Pons (tissue), 1 donor: ENCODE data around the gene FMNL2.

Experiments
- DNase-seq: peaks from one replicate; pipeline ENCODE4 v3.0.0-alpha.2; 2016; ENCODE audit warnings: low spot score

The FMNL2 gene

DNA sequence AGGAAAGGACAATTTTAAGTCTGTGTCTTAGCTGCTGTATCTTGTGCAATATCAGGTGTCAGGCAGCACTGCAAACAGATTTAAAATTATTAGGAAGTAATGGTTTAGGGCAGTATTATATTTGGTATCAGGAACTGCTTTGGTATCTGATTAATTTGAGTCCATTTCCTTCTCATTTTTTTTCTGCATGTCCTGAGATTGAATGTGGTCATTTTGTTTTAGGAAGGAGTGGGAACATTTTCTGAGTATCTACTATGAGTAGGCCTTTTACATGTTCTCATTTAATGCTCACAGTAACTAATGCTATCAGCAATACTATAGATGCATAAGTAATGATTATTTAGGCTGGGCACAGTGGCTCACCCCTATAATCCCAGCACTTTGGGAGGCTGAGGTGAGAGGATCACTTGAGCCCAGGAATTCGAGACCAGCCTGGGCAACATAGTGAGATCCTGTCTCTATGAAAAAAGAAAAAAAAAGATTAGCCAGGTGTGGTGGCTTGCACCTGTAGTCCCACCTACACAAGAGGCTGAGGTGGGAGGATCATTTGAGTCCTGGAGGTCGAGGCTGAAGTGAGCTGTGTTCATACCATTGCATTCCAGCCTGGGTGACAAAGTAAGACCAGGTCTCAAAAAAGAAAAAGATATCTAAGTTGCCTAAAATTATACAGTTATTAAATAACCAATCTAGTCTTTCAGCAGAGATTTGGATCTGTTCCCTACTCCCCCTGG is 4.7 kb downstream of the FMNL2 start:
- DNase-seq = no peak

DNA sequence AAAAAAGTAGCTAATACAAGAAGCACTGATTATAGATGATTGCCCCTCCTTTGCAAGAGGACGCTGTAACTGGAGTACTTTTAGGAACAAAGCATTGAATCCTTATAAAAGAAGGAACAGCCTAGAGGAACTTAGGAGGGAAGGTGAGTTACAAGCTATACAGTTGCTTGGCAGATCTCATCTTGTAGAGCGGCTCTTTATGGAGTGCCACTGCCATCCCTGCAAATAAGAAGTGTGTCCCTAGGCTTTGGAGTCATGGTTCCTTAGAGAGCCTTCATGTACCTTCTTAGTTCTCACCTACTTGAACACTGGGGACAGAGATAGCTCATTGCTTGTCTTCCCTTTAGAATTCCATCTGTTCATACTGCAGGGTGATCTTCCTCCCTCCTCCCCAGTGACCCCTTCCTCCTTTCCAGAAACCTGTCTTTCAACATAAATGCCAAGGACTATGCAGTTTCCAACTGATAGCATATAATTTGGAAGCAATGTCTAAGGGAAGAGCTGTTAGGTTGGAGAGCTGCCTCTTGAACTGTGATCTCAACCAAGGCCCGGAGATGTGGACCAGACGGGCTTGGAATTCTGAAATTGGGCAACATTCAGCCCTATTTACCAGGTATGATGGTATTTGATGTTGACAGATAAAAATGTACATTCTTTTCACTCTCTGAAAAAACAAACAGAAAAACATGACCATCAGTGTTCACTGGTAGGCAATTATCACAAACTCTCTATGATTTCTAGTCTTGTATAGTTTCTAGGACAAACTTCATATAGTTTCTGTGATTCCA is 7.5 kb downstream of the FMNL2 start:
- DNase-seq = no peak

DNA sequence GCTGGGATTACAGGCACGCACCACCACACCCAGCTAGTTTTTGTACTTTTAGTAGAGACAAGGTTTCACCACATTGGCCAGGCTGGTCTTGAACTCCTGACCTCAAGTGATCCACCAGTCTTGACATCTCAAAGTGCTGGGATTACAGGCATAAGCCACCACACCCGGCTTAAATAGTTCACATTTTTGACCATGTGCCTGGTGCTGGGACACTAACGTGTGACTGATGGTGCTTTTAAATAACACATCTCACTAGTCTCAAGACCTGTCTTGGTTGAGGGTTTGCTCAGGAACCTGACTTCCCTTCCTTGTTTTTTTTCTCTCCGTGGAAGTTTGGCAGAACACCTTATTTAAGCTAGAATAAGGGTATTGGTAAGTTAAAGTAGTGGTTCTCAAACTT is 8.5 kb downstream of the FMNL2 start:
- DNase-seq = no peak

DNA sequence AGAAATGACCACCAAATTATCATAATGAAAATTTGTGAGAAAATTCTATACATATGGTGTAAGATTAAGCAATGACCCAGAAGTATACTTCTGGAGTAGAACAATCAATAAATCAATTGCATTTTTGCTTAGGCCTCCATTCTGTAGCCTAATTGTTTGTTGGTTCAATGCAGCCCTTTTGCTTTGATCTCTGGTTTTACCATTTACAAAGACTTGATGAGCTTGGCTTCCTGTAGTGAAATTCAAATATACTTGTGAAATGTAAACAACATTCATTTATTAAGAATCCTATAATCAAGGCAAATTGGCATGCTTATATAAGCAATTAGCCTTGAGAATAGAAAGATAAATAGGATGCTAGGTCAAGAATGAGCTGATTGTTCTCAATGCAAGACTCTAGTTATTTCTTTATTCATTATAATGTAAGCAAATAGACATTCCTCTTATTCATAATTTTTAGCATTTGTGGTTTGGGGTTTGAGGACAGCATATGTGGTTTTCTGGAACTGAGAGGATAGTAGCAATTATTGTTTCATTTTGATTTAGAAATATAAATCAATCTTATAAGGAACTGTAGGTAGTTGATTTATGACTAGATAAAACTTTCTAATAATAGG is 9.7 kb downstream of the FMNL2 start:
- DNase-seq = no peak

- no peak for DNase-seq
Measured at GRCh38 chr2:152347076-152347475, 12.1 kb downstream of the FMNL2 start.

DNA sequence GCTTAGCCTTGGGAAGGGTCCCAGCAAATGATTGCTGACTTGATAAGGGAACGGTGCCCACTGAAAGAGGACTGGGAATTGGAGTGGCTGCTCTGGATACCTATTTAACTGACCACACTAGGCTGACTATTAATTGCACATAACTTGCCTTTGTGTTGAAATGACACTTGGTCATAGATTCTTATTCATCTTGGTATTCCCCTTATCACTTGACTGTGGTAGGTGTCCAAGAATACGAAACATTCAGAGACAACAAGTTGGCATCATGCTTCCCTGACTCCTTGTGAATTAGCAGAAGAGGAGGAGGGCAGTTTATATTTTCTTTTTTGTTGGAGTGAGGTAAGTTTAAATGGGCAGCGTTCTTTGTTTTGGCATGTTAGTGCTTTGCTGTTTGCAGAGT is 13.4 kb downstream of the FMNL2 start:
- no peak for DNase-seq

GRCh38 chr2:152349416-152349815 is 14.4 kb downstream of the FMNL2 start:
- DNase-seq = no peak

DNA sequence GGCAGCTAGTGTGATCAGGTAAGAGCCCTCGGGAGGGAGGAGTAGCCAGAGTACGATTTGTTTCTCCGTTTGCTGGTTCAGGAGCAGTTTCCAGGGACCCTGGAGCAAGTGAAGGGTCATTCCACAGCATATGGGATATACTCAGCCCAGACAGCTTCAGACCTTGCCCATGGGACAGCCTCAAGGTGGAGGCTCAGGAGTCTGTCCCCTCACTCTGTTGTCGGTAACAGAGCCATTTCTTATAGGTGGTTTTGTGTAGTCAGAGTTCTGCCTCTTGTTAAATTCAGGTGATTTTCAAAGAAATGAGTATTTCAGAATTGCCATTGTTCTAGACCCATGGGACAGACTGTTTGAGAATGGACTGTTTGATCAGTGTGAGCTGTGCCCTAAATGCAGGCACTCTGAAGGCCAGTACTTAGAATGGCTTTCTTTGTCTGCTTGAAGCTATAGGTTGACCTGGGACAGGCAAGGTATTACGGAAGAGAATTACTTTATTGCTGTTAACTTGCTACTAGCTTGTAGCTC is 15.2 kb downstream of the FMNL2 start:
- no peak for DNase-seq

GRCh38 chr2:152352616-152353015 is 17.6 kb downstream of the FMNL2 start:
- peak; percentile 93 for DNase-seq

- no peak for DNase-seq
Measured at GRCh38 chr2:152353364-152353763, 18.4 kb downstream of the FMNL2 start.

- no peak for DNase-seq
Measured at GRCh38 chr2:152354069-152354755, 19.2 kb downstream of the FMNL2 start.

GRCh38 chr2:152354909-152355308 is 19.9 kb downstream of the FMNL2 start:
- DNase-seq = no peak

DNA sequence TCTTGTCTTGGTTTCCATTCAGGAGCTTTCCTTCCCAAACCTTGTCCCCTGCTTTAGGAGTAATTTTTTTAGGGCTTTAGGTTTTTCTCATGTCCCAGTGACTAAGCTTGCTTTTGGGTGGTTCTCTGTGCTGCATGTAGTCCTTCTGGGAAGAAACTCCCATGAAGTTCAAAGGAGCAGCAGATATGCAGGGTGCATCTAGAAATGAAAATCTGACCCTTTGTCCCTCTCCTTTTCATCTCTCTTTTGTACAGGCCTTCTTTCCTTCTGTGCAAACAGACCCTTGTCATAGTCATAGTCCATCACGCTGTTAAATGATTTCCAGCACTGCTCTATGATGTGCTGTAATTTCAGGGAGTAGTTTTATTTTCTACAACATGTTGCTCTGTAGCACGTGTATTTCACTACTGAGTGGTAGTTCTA is 20.4 kb downstream of the FMNL2 start:
- no peak for DNase-seq

DNA sequence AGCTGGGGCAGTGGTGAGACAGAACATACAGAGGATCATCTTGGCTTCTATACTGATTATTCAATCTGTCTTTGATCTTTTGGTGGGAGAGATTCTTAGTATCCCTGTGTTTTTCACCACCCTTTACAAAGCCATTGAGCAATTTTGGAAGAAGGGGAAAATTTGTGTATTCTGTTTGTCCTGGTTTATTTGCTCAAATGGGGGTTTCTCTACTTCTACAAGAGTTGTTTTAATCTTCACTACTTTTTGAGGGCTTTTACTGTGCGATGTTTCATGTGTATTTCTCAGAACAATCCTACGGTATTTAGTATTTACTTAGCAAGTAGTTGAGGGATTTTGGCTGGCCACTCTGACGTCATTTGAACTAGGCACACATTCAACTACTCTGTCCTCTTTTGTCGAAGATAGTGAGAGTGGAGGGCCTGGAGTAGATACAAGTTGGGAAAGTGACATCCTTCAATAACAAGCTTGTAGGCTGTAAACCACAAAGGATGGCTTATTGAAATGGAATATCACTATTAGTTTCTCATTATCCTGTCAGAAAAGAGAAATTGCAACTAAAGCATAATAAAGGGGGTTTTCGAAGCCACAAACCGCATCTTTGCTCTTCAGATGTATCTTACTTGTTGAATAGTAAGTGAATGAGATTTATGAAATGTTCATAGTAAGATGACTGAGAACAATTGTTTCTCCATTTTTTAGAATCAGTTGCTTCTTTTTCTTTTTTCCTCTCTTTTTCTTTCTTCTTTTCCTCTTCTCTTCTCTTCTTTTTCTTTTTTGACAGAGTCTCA is 24.8 kb downstream of the FMNL2 start:
- no peak for DNase-seq

GRCh38 chr2:152363936-152364335 is 29.0 kb downstream of the FMNL2 start:
- DNase-seq = no peak

GRCh38 chr2:152367547-152368390 is 32.8 kb downstream of the FMNL2 start:
- DNase-seq = no peak

- DNase-seq = no peak
Measured at GRCh38 chr2:152369176-152369860, 34.3 kb downstream of the FMNL2 start.

DNA sequence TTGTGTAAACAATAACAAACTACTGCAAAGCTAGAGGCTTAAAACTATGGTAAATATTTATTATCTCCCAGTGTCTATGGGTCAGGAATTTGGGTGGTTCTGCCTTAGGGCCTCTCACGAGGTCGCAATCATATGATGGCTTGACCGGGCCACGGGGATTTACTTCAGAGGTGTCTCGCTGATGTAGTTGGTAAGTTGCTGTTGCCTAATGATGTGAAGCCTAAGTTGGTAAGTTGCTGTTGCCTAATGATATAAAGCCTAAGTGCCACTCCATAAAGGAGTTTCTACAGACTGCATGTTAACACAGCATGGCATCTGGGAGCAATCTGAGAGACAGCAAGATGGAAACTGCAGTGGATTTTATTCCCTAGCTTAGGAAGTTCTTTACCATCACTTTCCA is 35.8 kb downstream of the FMNL2 start:
- DNase-seq = no peak

DNA sequence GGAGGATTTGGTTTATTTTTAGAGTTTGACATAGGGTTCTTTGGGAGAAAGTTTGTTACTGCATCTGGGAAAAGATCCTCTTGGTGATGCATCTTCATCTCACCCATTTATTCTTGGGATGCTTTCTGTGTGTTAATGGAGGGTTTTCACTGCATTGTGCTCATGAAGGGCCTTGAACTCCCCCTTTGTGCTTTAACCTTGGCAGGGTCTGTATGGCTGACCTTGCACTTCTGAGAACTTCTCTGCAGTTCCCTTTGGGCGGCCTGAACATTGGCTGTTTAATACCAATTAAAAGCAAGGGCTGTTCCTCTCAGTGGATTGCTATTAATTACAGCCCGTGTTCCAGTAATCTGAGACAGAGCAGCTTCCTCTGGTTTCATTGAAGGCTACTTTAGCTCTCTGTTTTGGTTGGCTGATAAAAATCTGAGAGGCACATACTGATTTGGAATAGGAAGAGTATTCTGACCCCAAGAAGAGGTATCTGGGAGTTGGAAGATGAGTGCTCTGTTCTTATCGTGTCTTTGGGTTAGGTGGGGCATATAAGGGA is 37.5 kb downstream of the FMNL2 start:
- no peak for DNase-seq

DNA sequence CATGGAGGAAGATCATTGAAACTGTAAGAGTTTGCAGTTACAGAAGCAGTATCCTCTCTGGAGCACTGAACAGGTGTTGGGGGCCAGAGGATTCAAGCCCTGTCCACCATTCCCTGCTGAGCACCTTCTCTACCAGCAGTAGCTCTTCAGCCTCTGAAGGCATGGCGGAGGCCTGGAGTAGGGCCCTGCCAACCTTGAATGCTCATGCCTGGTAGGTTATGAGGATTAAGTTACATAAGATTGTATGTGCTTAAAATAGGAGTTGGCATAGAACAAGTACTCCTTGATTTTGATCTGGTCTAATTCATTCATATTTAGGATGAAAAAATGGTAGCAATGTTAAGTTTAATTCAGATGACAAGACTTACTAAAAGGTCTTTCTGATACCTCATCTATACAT is 40.2 kb downstream of the FMNL2 start:
- no peak for DNase-seq
